Keratinocyte (primary cell): Measurements from ENCODE around the gene DTNBP1.

ENCODE experiments used
- EZH2 ChIP-seq: IDR thresholded peaks from one replicate; pipeline ENCODE4 v1.6.1; 2012; ENCODE audit warnings: inconsistent platforms, mild to moderate bottlenecking, low read length, moderate library complexity
- TF ChIP-seq, protein P1 (sequence below), 3 experiments: IDR thresholded peaks in 1 of 3; conservative IDR thresholded peaks in 1 of 3; optimal IDR thresholded peaks in 1 of 3; 2 replicates in 2 of 3; 3 replicates in 1 of 3; pipeline versions ENCODE3 to v1.5.1; 2011; ENCODE audit warnings: low read length in 3 of 3, mild to moderate bottlenecking in 3 of 3, moderate library complexity in 2 of 3, control low read depth in 1 of 3, inconsistent platforms in 1 of 3; ENCODE audit not compliant: insufficient read depth in 2 of 3; ENCODE audit errors: extremely low read depth in 1 of 3

DNA sequence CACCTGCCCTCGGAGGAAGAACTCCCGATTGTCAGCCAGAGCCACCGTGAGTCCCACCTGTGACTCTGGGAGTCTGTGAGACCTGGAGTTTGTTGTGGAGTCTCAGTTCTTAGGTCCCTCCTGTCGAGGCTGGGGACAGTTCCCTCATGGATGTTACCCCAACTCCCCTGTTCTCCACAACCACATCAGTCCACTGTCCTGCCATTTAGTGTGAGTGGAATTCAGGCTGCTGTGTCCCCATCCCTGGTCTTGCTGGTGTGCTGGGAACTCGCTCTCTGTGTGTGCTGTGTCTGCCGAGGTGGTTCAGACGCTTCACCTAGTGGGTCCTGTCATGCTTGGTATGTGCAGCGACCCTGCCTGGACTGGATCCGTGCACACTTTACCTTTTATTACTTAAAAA lies 163.2 kb downstream of the DTNBP1 start:
- TF ChIP-seq, protein P1, sequence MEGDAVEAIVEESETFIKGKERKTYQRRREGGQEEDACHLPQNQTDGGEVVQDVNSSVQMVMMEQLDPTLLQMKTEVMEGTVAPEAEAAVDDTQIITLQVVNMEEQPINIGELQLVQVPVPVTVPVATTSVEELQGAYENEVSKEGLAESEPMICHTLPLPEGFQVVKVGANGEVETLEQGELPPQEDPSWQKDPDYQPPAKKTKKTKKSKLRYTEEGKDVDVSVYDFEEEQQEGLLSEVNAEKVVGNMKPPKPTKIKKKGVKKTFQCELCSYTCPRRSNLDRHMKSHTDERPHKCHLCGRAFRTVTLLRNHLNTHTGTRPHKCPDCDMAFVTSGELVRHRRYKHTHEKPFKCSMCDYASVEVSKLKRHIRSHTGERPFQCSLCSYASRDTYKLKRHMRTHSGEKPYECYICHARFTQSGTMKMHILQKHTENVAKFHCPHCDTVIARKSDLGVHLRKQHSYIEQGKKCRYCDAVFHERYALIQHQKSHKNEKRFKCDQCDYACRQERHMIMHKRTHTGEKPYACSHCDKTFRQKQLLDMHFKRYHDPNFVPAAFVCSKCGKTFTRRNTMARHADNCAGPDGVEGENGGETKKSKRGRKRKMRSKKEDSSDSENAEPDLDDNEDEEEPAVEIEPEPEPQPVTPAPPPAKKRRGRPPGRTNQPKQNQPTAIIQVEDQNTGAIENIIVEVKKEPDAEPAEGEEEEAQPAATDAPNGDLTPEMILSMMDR (optimal IDR thresholded peaks at IDR 0.05 in 1 of 3, IDR thresholded peaks at IDR 0.05 in 1 of 3, conservative IDR thresholded peaks at IDR 0.05 in 1 of 3; ENCODE audit: extremely low read depth in 1 of 3, insufficient read depth in 2 of 3, low read length in 3 of 3) = no peak
- TF ChIP-seq EZH2 = no peak
